Osteocyte (in vitro differentiated cells): ENCODE measurements around the gene RGS11. TPM values are rescaled to one million over a fixed set of nuclear protein-coding genes. Genes with fewer than 3 reads are reported as not detected.

Experiments used
- DNase-seq: peaks from one replicate; pipeline ENCODE4 v3.0.0; 2021; ENCODE audit warnings: mixed read lengths; ENCODE audit not compliant: unreplicated experiment; ENCODE audit errors: extremely low spot score
- H3K27ac Mint-ChIP-seq: one replicate; pipeline ENCODE4 v1.8.0; 2021; ENCODE audit warnings: mild to moderate bottlenecking, mixed read lengths; ENCODE audit not compliant: unreplicated experiment
- H3K27me3 Mint-ChIP-seq: one replicate; pipeline ENCODE4 v1.8.0; 2021; ENCODE audit warnings: mixed read lengths; ENCODE audit not compliant: unreplicated experiment
- H3K36me3 Mint-ChIP-seq: one replicate; pipeline ENCODE4 v1.8.0; 2021; ENCODE audit warnings: mixed read lengths; ENCODE audit not compliant: unreplicated experiment
- H3K4me1 Mint-ChIP-seq: one replicate; pipeline ENCODE4 v1.8.0; 2021; ENCODE audit warnings: mixed read lengths; ENCODE audit not compliant: unreplicated experiment
- H3K4me3 Mint-ChIP-seq: one replicate; pipeline ENCODE4 v1.8.0; 2021; ENCODE audit warnings: mild to moderate bottlenecking, moderate library complexity, mixed read lengths; ENCODE audit not compliant: unreplicated experiment
- H3K9me3 Mint-ChIP-seq: one replicate; pipeline ENCODE4 v1.8.0; 2021; ENCODE audit warnings: mixed read lengths; ENCODE audit not compliant: unreplicated experiment
- total RNA-seq: library from RNA; stranded (reverse); gene quantifications from 2 replicates; pipeline ENCODE4 v1.2.1, GENCODE V29; 2021
- TF ChIP-seq, protein P1 (sequence below): fragments of 200-600 bp; sonication (generic); IDR thresholded peaks from 2 replicates; pipeline ENCODE4 v1.5.0; 2021; ENCODE audit warnings: antibody characterized with exemption, mild to moderate bottlenecking, moderate library complexity

The RGS11 gene
- total RNA-seq, 1 donor from 2014 or later = 9.5 TPM

DNA sequence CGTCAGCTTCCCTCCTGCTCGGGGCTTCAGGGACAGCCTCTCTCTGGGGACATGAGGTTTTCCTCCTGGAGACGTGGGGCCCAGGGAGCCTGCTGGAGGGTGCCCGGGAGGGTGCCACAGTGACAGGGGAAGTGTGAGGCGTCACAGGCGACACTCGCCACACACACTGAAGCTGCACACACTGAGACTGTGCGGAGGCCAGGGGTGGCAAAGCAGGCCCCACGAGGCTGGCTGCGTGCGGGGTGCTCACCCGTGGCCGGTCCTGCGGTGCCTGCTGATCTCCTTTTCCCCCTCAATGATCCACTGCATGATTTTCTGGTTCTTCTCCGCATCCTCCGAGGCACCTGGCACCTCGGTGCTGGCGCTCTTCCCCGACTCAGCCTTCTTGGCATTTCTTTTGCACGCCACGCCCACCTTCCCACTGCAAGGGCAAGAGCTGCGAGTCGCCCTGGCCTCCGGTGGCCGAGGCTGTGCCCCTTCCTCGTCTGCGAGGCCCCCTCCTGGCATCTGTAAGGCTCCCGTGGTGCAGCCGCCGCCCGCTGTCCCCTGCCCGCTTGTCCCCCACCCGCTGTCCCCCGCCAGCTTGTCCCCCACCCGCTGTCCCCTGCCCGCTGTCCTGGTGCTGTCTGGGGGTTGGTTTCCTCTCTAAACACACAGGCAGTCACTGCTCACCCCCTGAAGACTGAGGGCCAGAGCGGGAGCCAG lies 21.2 kb upstream of the RGS11 start:
- H3K27ac Mint-ChIP-seq = no peak overlapping the region
- no peaks in the 10 kb centered on the region for H3K27me3 Mint-ChIP-seq
- H3K9me3 Mint-ChIP-seq = no peaks in the 10 kb centered on the region
- no peaks in the 10 kb centered on the region for H3K4me1 Mint-ChIP-seq
- H3K4me3 Mint-ChIP-seq = no peak overlapping the region
- TF ChIP-seq, protein P1, sequence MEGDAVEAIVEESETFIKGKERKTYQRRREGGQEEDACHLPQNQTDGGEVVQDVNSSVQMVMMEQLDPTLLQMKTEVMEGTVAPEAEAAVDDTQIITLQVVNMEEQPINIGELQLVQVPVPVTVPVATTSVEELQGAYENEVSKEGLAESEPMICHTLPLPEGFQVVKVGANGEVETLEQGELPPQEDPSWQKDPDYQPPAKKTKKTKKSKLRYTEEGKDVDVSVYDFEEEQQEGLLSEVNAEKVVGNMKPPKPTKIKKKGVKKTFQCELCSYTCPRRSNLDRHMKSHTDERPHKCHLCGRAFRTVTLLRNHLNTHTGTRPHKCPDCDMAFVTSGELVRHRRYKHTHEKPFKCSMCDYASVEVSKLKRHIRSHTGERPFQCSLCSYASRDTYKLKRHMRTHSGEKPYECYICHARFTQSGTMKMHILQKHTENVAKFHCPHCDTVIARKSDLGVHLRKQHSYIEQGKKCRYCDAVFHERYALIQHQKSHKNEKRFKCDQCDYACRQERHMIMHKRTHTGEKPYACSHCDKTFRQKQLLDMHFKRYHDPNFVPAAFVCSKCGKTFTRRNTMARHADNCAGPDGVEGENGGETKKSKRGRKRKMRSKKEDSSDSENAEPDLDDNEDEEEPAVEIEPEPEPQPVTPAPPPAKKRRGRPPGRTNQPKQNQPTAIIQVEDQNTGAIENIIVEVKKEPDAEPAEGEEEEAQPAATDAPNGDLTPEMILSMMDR = no peak
- peaks cover 8% of the 10 kb centered on the region for H3K36me3 Mint-ChIP-seq
- no peak for DNase-seq

DNA sequence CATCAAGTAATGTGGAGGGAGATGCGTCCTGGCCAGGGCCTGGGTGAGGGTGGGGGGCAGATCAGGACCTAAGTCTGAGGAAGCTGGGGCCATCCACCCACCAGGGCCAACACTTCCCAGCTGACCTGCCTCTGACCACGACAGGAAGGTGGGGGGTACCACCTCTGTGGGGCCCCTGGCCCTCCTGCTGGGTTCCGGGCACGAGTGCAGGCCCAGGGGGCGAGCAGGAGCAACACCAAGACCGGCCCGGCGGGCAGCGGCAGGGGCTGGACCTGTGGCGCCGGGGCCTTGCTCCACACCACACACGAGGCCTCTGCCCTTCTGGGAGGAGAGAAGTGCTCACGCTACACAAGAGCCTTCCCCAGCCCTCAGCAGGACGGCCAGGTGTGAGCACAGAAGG lies 20.5 kb upstream of the RGS11 start:
- Mint-ChIP-seq H3K9me3 (no peaks in the 10 kb centered on the region), H3K27ac (no peak overlapping the region), H3K27me3 (no peaks in the 10 kb centered on the region), H3K4me1 (no peaks in the 10 kb centered on the region), H3K4me3 (no peak overlapping the region), H3K36me3 (peaks cover 10% of the 10 kb centered on the region)
- TF ChIP-seq, protein P1 = no peak
- DNase-seq = no peak

DNA sequence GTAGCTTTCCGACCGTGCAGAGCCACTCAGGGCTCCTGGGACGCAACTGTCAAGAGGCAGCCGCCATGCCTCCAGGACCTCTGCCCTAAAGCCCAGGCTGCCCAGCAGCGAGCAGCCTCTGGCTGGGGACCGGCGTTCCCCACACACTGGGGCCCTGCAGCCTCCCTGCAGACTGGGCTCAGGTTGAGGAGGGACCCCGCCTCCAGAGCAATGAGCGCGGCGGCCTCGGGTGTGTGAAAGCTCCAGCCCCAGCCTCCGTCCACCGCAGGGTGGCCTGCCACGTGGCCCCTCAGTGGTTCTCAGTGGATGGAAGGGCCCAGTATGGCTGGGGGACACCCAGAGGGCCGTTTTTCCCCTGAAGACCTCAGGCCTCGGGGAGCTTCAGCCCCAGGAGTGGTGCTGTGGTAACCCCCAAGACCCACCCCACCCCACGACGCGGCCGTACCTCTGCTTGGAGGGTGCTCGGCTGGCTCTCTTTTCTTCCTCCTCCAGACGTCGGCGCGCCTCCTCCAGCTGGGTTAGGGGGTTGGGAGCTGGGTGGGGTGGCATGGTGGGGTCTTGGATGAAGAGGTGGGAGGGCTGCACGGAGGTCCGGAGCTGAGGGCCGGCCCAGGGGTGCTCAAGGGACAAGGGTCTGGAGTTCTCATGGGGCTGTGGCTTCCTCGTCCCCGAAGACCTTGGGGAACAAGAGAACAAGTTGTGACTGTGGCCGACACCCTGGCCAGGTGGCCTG lies 17.5 kb upstream of the RGS11 start:
- DNase-seq = no peak
- H3K27ac Mint-ChIP-seq = no peak overlapping the region
- no peak overlapping the region for H3K4me3 Mint-ChIP-seq
- no peaks in the 10 kb centered on the region for H3K27me3 Mint-ChIP-seq
- H3K36me3 Mint-ChIP-seq = peaks cover 12% of the 10 kb centered on the region
- H3K4me1 Mint-ChIP-seq = no peaks in the 10 kb centered on the region
- H3K9me3 Mint-ChIP-seq = no peaks in the 10 kb centered on the region
- TF ChIP-seq, protein P1 = no peak

DNA sequence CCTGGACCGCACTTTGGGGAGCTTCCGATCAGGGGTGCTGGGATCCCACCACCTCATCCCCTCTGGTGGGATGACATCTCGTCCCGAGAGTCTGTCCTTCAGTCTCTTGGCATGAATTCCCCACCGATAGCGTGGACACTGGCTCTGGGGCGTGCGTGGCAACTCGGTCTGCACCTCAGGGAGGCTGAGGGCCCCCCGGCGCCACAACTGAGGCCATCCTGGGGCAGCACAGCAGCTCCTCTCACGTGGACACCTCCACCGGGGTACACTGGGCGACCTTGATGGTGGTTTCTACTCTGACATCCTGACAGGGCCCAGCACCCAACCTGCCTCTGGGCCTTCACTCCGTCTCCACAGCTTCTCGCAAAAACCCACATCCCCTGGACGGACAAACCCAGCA lies 15.8 kb upstream of the RGS11 start:
- Mint-ChIP-seq H3K36me3 (peaks cover 21% of the 10 kb centered on the region), H3K4me1 (no peaks in the 10 kb centered on the region), H3K27me3 (no peaks in the 10 kb centered on the region), H3K4me3 (no peak overlapping the region), H3K27ac (no peak overlapping the region), H3K9me3 (no peaks in the 10 kb centered on the region)
- TF ChIP-seq, protein P1 = no peak
- DNase-seq = no peak

DNA sequence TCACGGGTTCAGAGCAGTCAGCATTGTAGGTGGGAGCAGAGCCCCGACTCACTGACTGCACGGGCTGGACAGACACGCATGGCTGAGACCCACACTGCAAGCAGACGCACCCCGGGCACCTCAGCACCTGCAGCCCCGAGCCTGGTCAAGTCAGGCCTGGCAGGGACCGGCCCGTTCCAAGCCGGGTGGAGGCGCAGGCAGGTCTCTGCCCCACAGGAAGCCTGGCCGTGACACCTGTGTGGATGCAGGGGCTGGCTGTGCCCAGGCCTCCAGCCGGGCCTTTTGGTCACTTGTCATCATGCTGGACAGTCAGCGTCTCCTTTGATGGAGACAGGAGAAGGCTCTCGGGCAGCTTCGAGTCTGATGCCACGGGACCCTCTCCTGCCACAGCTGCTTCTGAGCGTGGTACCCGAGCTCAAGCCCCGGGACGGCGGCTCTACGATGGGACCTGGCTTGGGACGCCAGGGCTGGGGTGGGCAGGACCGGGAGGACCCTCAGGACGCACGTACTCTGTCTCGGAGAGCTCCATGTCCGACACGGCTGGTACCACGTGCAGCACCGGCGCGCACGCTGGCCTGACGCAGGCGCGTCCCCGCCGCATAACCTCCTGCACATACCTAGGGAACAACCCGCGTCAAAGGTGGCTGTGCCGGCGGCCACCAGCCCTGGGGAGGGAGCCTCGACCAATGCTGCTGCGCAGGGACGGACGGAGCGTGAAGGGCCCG lies 15.1 kb upstream of the RGS11 start:
- Mint-ChIP-seq H3K9me3 (no peaks in the 10 kb centered on the region), H3K27me3 (no peaks in the 10 kb centered on the region), H3K36me3 (peaks cover 24% of the 10 kb centered on the region), H3K4me3 (no peak overlapping the region), H3K27ac (no peak overlapping the region), H3K4me1 (no peaks in the 10 kb centered on the region)
- TF ChIP-seq, protein P1 = no peak
- no peak for DNase-seq
